ENCODE results near the gene UST.
A peak's percentile ranks its signal among the peaks of the same experiment; 100 is the strongest.

Gene UST

DNA sequence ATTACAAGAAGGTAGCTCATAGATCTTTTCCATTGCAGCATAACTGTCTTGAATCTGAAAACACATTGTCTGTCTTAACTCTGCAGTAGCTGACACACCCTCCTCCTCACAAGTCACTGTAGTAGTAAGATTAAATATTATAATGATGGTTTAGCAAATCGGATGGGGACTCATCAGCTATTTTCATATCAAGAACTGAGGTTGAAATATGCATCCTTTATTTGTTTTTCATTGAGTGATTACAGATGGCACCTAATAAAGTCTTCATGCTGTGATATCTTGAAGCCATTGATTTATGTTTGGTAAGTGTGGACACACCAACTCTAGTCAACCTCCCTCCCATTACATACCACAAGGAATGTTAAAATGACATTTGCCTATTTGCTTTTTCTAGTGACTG is 303.3 kb downstream of the UST start:
- Mint-ChIP-seq H3K36me3 (ENCODE audit: insufficient read depth) (no peaks in the 10 kb centered on the region), H3K27me3 (no peaks in the 10 kb centered on the region)

DNA sequence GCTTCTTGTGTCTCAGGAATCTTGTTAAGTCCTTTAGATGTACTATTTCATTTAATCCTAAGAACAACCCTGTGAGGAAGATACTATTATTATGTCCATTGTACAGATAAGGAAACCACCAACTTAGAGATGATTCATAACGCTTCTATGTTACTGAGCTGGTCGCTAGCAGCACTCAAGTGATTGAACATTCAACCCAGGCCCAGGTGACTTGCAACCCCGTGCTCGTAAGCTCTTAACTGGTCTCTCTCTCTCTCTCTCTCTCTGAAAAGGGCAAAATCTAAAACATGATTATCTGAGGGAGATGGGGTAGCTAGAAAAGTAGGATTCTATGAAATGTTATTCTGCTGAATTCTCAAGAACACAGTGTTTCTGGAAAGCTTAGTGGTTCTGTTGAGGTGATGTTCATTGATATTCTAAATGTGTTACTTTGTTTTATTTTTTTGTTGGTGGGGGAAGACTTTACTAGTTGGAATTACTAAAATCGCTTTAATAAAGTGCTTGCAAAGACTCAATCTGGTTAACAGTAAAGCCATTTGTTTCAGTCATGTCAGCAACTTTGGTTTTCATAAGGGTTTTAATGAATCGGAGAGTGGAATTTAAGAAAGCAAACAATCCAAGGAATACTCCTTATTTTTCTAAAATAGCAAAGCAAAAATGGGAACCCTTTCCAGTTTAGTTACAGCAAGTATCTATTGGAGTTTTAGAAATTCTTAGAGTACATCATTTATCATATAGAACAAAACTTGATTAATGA is 305.7 kb downstream of the UST start:
- no peaks in the 10 kb centered on the region for H3K9me3 Mint-ChIP-seq
- H3K27ac Mint-ChIP-seq, result no peak overlapping the region
- no peak overlapping the region for H3K4me3 Mint-ChIP-seq
- peaks cover 16 to 21% of the 10 kb centered on the region in 2 donors for H3K4me1 Mint-ChIP-seq (ENCODE audit: low read depth in 2 of 2)
- H3K27me3 Mint-ChIP-seq, result no peaks in the 10 kb centered on the region
- no peak for DNase-seq
- no peak for ATAC-seq (replicated peaks)
- H3K36me3 Mint-ChIP-seq (ENCODE audit: insufficient read depth), result no peaks in the 10 kb centered on the region

More for the DNA sequence above, 303.3 kb downstream of the UST start:
- ATAC-seq (replicated peaks), result no peak
- no peak for DNase-seq
- Mint-ChIP-seq H3K4me1 (ENCODE audit: low read depth in 2 of 2) (peaks cover 30 to 34% of the 10 kb centered on the region in 2 donors), H3K27ac (no peak overlapping the region), H3K4me3 (no peak overlapping the region), H3K9me3 (no peaks in the 10 kb centered on the region)

DNA sequence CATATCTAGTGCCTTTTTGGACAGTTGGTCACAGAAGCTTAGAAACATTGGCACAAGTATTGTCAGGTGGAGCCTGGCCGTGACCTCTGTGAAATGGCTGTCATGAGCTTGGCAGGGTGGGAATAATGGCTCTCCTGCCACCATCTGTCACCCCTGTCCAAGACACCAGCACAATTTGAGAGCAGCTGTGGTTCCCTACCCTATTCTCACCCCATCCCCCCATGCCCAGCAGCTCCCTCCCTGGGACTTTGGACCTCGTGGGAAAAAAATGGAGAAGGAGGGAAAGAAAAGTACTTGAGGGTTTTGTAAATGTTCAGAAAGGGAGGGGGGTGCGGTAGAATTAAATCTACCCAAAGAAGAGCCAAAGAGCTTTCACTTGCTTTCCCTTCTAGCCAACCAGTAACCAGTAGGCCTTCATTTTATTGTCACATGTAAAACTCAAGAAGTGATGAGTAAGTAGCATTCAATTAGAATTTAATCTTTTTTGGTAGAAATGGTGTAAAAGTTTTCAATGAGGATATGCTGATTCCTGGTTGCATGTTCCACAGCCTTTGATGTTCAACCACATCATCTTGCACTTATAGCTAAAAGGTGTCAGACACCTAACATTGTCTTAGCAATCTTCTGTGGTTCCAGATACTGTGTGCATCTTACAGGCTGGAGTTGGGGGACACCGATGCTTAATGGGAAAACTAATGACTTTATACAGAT is 307.2 kb downstream of the UST start:
- ATAC-seq (replicated peaks) (peak; percentile 93), DNase-seq (no peak)
- Mint-ChIP-seq H3K4me1 (ENCODE audit: low read depth in 2 of 2) (peaks cover 17 to 21% of the 10 kb centered on the region in 2 donors), H3K9me3 (no peaks in the 10 kb centered on the region), H3K4me3 (no peak overlapping the region), H3K36me3 (ENCODE audit: insufficient read depth) (no peaks in the 10 kb centered on the region), H3K27me3 (no peaks in the 10 kb centered on the region), H3K27ac (peak overlapping the region; percentile 69 to 77)

DNA sequence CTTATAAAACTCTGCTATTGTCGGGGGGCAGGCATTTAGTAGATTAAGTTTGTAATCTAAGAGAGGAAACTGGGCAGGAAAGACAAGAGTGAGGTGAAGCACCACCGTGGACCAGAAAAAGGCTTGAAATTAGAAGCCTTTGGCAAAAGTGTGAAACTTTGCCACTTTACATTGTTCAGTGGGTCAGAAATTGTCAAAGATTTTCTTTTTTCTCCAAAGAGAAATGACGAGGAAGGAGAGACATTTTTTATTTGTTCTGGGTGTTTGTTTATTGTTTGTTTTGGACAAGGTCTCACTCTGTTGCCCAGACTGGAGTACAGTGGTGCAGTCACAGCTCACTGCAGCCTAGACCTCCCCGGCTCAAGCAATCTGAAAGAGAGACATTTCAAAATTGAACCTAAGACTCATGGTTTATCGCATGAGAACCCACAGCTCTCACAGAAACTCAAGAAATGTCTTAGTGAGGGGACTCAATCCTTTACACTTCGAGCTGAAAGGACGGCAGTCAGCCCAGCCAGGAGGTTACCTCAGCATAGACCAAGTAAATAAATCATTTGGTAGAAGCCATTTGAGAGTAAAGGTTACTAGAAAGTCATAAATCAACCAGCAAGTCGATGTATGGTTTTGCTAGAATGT is 307.8 kb downstream of the UST start:
- no peak overlapping the region for H3K4me3 Mint-ChIP-seq
- no peaks in the 10 kb centered on the region for H3K9me3 Mint-ChIP-seq
- peak; percentile 31 for ATAC-seq (replicated peaks)
- H3K27me3 Mint-ChIP-seq, result no peaks in the 10 kb centered on the region
- DNase-seq, result peak in 1 of 3 experiments; percentile 17
- no peaks in the 10 kb centered on the region for H3K36me3 Mint-ChIP-seq (ENCODE audit: insufficient read depth)
- peak overlapping the region; percentile 69 to 77 for H3K27ac Mint-ChIP-seq
- peaks cover 17 to 22% of the 10 kb centered on the region in 2 donors for H3K4me1 Mint-ChIP-seq (ENCODE audit: low read depth in 2 of 2)

DNA sequence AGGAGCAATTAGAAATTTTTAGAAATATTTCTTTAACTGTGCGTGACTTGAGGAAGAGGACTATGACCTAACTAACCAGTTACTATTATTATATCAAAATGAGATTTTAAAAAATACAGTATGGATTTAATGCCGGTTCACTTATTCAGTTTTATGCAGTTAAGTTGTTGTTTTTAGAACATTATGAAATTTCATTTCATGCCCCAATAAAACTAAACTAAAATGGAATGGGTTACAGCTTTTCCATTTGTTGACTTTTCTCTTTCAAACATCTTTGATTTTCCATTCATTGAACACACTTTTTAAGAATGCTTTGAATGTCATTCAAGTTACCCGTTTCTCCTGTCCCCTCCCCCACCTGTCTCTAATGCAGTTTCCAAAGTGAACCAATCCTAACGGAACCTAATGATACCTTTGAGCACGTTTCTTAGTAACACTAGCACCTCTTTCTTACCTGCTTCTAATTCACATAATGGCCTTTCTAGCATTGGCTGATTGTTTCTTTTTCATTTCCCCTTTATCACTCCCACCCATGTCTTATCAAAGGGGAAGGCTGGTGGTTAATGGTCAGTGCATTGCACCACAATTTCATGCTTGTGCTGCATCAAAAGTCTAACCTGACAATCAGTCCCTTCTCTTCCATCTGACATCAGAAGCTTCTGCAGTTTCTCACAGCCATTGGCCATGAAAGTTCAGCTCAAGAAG is 308.5 kb downstream of the UST start:
- no peaks in the 10 kb centered on the region for H3K27me3 Mint-ChIP-seq
- no peak for DNase-seq
- no peak overlapping the region for H3K4me3 Mint-ChIP-seq
- no peak for ATAC-seq (replicated peaks)
- H3K4me1 Mint-ChIP-seq (ENCODE audit: low read depth in 2 of 2), result peaks cover 23 to 28% of the 10 kb centered on the region in 2 donors
- peaks cover 4% of the 10 kb centered on the region for H3K36me3 Mint-ChIP-seq (ENCODE audit: insufficient read depth)
- H3K27ac Mint-ChIP-seq, result no peak overlapping the region
- H3K9me3 Mint-ChIP-seq, result no peaks in the 10 kb centered on the region

DNA sequence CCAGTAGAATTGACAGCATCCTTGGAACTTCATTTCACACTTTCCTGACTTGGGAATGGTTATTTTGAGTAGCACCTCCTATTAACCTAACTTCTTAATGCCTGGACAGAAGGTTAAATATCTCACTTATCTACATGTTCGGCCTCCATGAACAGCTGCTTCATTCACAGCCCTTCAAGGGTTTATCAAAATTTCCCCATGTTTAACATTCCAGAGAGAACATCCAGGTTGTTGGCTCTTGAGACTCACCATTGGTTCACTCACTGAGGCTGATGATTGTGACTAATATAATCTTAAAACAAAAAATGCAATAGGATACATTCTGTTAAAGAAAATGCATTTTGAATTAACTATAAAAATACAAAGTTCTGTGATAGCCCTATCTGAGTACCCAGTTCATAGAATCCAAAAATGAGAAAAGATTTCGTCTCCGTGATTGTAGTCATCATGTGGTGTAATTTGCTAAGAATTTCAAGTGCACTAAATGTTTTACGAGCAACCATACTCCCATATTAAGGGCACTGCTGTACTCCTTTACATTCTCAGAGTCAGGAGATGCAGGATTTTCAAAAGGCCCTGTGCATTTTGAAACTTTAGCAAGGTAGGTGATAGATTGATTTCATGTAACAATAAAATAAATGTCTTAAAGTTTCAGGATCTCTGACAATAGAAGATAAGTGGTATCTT is 310.1 kb downstream of the UST start:
- Mint-ChIP-seq H3K27me3 (no peaks in the 10 kb centered on the region), H3K9me3 (no peaks in the 10 kb centered on the region), H3K27ac (no peak overlapping the region), H3K36me3 (ENCODE audit: insufficient read depth) (peaks cover 7% of the 10 kb centered on the region), H3K4me3 (no peak overlapping the region), H3K4me1 (ENCODE audit: low read depth in 2 of 2) (peaks cover 31 to 40% of the 10 kb centered on the region in 2 donors)
- DNase-seq (no peak), ATAC-seq (replicated peaks) (no peak)

DNA sequence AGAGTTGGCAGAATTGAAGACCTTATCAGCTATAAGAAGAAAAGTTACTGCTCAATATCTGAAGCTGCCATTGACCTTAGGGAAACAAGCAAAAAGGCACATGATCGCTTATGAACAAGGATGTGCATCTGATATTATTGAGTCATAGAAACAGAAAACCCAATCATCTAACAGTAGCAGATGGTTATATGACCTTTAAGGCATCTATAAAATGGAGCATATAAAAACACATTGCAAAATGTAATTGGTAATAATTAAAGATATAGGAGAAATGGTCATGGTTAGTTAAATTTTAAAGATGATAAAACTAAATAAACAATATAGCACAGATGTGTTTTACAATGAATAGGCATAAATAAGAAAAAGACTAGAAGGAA is 310.6 kb downstream of the UST start:
- Mint-ChIP-seq H3K9me3 (no peaks in the 10 kb centered on the region), H3K4me1 (ENCODE audit: low read depth in 2 of 2) (peaks cover 31 to 38% of the 10 kb centered on the region in 2 donors), H3K36me3 (ENCODE audit: insufficient read depth) (peaks cover 7% of the 10 kb centered on the region), H3K27ac (no peak overlapping the region), H3K27me3 (no peaks in the 10 kb centered on the region), H3K4me3 (no peak overlapping the region)
- ATAC-seq (replicated peaks), result no peak
- DNase-seq, result no peak

DNA sequence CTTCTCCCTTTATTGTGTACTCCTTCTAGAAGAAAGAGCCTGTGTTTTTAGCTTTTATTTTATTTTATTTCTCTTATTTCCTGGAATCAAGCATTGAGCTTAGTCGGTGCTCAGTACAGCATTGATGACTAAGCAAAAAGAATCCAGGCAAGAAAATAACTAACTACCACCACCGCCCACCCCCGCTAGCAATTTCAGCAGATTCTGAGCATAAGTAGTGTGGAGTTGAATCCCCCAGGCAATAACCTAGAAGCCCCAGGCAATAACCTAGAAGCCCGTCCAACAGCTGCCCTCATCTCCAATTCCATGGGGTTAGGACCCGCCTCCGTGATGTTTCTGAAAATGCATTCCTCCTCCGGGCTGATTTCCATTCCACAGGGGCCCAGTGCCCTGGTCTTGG is 312.7 kb downstream of the UST start:
- no peaks in the 10 kb centered on the region for H3K9me3 Mint-ChIP-seq
- peaks cover 22 to 26% of the 10 kb centered on the region in 2 donors for H3K4me1 Mint-ChIP-seq (ENCODE audit: low read depth in 2 of 2)
- DNase-seq, result no peak
- H3K27ac Mint-ChIP-seq, result peak overlapping the region; percentile 35 to 90
- H3K36me3 Mint-ChIP-seq (ENCODE audit: insufficient read depth), result peaks cover 7% of the 10 kb centered on the region
- peak overlapping the region in 1 of 2 donors; percentile 63 for H3K4me3 Mint-ChIP-seq
- no peak for ATAC-seq (replicated peaks)
- no peaks in the 10 kb centered on the region for H3K27me3 Mint-ChIP-seq

DNA sequence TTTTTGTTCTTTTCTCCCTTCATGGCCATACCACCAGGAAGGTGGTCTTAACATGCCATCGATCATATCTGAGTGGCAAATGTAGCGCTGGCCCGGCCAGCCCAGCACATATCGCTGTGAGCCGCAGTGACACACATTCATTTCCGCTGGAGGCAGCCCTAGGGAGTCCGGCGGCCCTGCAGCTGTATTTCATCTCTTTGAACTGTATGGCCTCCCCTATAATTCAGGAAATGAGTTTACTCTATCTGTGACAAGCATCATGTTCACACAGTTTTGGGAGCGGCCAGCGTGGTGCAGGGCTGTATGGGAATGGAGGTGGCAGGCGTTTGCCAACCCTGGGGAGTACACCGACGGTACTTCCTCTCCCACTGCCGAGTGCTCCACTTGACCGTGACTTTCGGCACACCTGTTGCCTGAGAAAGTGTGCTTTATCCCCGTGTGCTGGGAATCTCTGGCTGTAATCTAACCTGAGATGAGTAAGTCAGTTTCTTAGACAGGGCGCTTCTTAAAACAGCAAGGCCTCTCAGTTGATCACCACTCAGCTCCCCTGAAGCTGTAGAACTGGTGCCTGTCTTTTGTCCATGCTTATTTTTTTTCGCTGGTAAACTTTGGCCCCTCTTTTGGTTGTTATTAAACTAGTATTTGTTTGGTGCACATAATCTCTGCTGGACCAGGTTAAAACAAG is 313.6 kb downstream of the UST start:
- peaks cover 7% of the 10 kb centered on the region for H3K36me3 Mint-ChIP-seq (ENCODE audit: insufficient read depth)
- peak; percentile 39 to 46 (median 39) for DNase-seq
- no peaks in the 10 kb centered on the region for H3K27me3 Mint-ChIP-seq
- peak overlapping the region; percentile 49 to 90 for H3K27ac Mint-ChIP-seq
- peak overlapping the region; percentile 63 to 74 for H3K4me3 Mint-ChIP-seq
- H3K4me1 Mint-ChIP-seq (ENCODE audit: low read depth in 2 of 2), result peaks cover 20 to 22% of the 10 kb centered on the region in 2 donors
- peak; percentile 92 for ATAC-seq (replicated peaks)
- no peaks in the 10 kb centered on the region for H3K9me3 Mint-ChIP-seq

DNA sequence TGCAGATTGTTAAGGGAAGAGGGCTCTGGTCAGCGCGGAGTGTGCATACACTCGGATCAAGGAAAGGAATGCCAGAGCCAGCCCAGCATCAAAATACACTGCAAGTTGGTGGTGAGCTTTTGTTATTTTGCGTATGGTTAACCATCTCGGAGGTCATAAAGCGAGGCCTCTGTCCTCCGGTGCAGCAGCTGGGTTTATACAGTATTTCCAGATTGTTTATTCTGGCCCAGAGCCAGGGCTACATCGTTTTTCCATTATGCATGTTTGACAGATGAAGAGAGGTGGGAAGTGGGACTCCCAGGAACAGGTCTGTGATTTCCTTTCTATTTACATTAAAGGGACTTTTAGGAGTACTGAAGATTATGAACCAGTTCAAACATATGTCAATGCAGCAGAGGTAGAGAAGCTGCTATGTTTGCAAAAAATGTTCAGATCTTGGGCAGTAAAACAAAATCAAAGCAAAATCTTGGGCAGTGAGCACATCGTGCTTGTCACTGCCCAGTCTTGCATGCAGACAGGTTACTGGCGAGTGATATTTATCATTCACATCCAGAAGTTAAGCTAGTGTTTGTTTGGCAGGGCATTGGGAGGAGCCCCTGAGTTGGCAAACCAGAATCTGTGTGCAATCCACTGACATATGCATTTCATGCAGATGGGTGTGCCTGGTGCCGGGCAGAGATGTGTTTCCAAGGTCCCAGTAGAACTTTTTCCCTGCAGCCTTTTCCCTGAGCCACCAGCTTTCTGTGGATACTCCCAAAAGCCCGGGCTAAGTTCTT is 314.3 kb downstream of the UST start:
- Mint-ChIP-seq H3K27ac (peak overlapping the region; percentile 49 to 90), H3K4me1 (ENCODE audit: low read depth in 2 of 2) (peaks cover 22 to 26% of the 10 kb centered on the region in 2 donors), H3K4me3 (peak overlapping the region; percentile 63 to 74), H3K36me3 (ENCODE audit: insufficient read depth) (peaks cover 7% of the 10 kb centered on the region), H3K27me3 (no peaks in the 10 kb centered on the region), H3K9me3 (no peaks in the 10 kb centered on the region)
- DNase-seq, result no peak
- no peak for ATAC-seq (replicated peaks)

DNA sequence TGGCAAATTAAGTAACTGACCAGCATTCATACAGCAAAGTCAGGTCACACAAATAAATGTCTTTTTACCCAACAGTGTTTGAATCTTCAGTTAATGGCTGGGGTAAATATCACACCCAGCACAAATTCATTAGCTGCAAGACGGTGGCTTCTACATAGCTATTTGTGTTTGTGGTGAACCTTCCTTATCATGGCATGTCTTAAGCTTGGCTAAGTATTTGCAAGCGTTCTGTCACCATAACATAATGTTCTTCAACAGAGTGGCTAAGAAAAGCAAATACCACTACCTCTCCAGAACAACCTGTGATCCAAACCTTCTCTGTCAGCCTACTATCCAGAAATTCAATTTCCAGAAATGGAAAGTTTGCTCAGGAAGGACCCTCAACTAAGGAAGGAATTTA is 315.1 kb downstream of the UST start:
- no peaks in the 10 kb centered on the region for H3K9me3 Mint-ChIP-seq
- ATAC-seq (replicated peaks), result no peak
- peaks cover 7% of the 10 kb centered on the region for H3K36me3 Mint-ChIP-seq (ENCODE audit: insufficient read depth)
- H3K4me3 Mint-ChIP-seq, result no peak overlapping the region
- no peaks in the 10 kb centered on the region for H3K27me3 Mint-ChIP-seq
- H3K27ac Mint-ChIP-seq, result no peak overlapping the region
- H3K4me1 Mint-ChIP-seq (ENCODE audit: low read depth in 2 of 2), result peaks cover 26 to 29% of the 10 kb centered on the region in 2 donors
- no peak for DNase-seq

Data from effector memory CD8-positive, alpha-beta T cell (primary cell).